ENCODE data around the gene MRPL53. TPM values are rescaled to one million over a fixed set of nuclear protein-coding genes. Genes with fewer than 3 reads are reported as not detected.

MRPL53 gene
- total RNA-seq, 1 experiment from 2014 or later, result 52.1 TPM

- no peak for TF ChIP-seq ZNF532 (CRISPR knock-in tag; IDR thresholded peaks at IDR 0.05; ENCODE audit: borderline replicate concordance)
- no peak for TF ChIP-seq SMAD4 (CRISPR knock-in tag; IDR thresholded peaks at IDR 0.05)
- TF ChIP-seq FOXK1 (CRISPR knock-in tag; IDR thresholded peaks at IDR 0.05), result peak; percentile 84; the same call in 1 of the 2 replicates
- no peak for TF ChIP-seq TEAD4 (CRISPR knock-in tag; IDR thresholded peaks at IDR 0.05)
- peak; percentile 72; the same call in 1 of the 2 replicates for TF ChIP-seq ESRRA (CRISPR knock-in tag; IDR thresholded peaks at IDR 0.05; ENCODE audit: borderline replicate concordance)
- TF ChIP-seq PRDM15 (CRISPR knock-in tag; IDR thresholded peaks at IDR 0.05), result no peak
- peak; percentile 94 for TF ChIP-seq SMAD3 (CRISPR knock-in tag; IDR thresholded peaks at IDR 0.05; ENCODE audit: borderline replicate concordance)
- TF ChIP-seq E2F4 (CRISPR knock-in tag; IDR thresholded peaks at IDR 0.05; ENCODE audit: borderline replicate concordance, low read depth), result no peak
- TF ChIP-seq, protein P1, sequence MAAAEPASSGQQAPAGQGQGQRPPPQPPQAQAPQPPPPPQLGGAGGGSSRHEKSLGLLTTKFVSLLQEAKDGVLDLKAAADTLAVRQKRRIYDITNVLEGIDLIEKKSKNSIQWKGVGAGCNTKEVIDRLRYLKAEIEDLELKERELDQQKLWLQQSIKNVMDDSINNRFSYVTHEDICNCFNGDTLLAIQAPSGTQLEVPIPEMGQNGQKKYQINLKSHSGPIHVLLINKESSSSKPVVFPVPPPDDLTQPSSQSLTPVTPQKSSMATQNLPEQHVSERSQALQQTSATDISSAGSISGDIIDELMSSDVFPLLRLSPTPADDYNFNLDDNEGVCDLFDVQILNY (CRISPR knock-in tag; IDR thresholded peaks at IDR 0.05), result peak; percentile 57; the same call in 1 of the 2 replicates
- TF ChIP-seq TCF7 (CRISPR knock-in tag; IDR thresholded peaks at IDR 0.05; ENCODE audit: low read depth), result no peak
- peak; percentile 71; the same call in 1 of the 2 replicates for TF ChIP-seq SP1 (CRISPR knock-in tag; conservative IDR thresholded peaks at IDR 0.05)
- TF ChIP-seq, protein P2, sequence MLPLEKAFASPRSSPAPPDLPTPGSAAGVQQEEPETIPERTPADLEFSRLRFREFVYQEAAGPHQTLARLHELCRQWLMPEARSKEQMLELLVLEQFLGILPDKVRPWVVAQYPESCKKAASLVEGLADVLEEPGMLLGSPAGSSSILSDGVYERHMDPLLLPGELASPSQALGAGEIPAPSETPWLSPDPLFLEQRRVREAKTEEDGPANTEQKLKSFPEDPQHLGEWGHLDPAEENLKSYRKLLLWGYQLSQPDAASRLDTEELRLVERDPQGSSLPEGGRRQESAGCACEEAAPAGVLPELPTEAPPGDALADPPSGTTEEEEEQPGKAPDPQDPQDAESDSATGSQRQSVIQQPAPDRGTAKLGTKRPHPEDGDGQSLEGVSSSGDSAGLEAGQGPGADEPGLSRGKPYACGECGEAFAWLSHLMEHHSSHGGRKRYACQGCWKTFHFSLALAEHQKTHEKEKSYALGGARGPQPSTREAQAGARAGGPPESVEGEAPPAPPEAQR (CRISPR knock-in tag; IDR thresholded peaks at IDR 0.05), result no peak
- no peak for TF ChIP-seq IRF1 (CRISPR knock-in tag; IDR thresholded peaks at IDR 0.05)
- TF ChIP-seq GTF2I (CRISPR knock-in tag; conservative IDR thresholded peaks at IDR 0.05), result no peak
- TF ChIP-seq CBFB (CRISPR knock-in tag; IDR thresholded peaks at IDR 0.05; ENCODE audit: low read depth), result no peak
- TF ChIP-seq ATF6 (CRISPR knock-in tag; IDR thresholded peaks at IDR 0.05), result no peak
- TF ChIP-seq HMGXB4 (CRISPR knock-in tag; IDR thresholded peaks at IDR 0.05), result peak; percentile 50; the same call in 1 of the 2 replicates
- TF ChIP-seq ERG (CRISPR knock-in tag; IDR thresholded peaks at IDR 0.05), result 0 out of 2 replicates have a peak, but pooled peaks have one; percentile 15
- 0 out of 2 replicates have a peak, but pooled peaks have one; percentile 45 for TF ChIP-seq MYBL2 (CRISPR knock-in tag; IDR thresholded peaks at IDR 0.05)
Measured at GRCh38 chr2:74472086-74472944, at the start of gene MRPL53 (continued).

Measured in WTC11 (cell line).